ENCODE measurements around the gene ATOH8. TPM values are rescaled to one million over a fixed set of nuclear protein-coding genes. Genes with fewer than 3 reads are reported as not detected.

Gene ATOH8
- total RNA-seq, 6 experiments from 2014 or later: 34.4 to 53.0 (median 45.5) TPM

- H3K9me3 Mint-ChIP-seq: no peaks in the 10 kb centered on the region
- DNase-seq: peak; percentile 44
- no peaks in the 10 kb centered on the region for H3K36me3 Mint-ChIP-seq (ENCODE audit: low read depth)
- peaks cover 51% of the 10 kb centered on the region for H3K4me1 Mint-ChIP-seq (ENCODE audit: low read depth)
- peaks cover 5% of the 10 kb centered on the region for H3K27me3 Mint-ChIP-seq (ENCODE audit: insufficient read depth)
- TF ChIP-seq CTCF (IDR thresholded peaks at IDR 0.05): no peak
- peak overlapping the region; percentile 60 for H3K4me3 Mint-ChIP-seq
- H3K27ac Mint-ChIP-seq: peak overlapping the region; percentile 90
These were observed 57.6 kb downstream of the ATOH8 start for GRCh38 chr2:85811180-85812093.

GRCh38 chr2:85812094-85812735 lies 58.4 kb downstream of the ATOH8 start:
- no peaks in the 10 kb centered on the region for H3K9me3 Mint-ChIP-seq
- no peak overlapping the region for H3K4me3 Mint-ChIP-seq
- peak overlapping the region; percentile 90; the same call in 1 of the 2 replicates for H3K27ac Mint-ChIP-seq
- DNase-seq: no peak
- peaks cover 51% of the 10 kb centered on the region for H3K4me1 Mint-ChIP-seq (ENCODE audit: low read depth)
- no peaks in the 10 kb centered on the region for H3K36me3 Mint-ChIP-seq (ENCODE audit: low read depth)
- H3K27me3 Mint-ChIP-seq (ENCODE audit: insufficient read depth): peaks cover 5% of the 10 kb centered on the region
- no peak for TF ChIP-seq CTCF (IDR thresholded peaks at IDR 0.05)

GRCh38 chr2:85813211-85813981 lies 59.6 kb downstream of the ATOH8 start:
- no peak overlapping the region for H3K4me3 Mint-ChIP-seq
- H3K36me3 Mint-ChIP-seq (ENCODE audit: low read depth): no peaks in the 10 kb centered on the region
- H3K4me1 Mint-ChIP-seq (ENCODE audit: low read depth): peaks cover 51% of the 10 kb centered on the region
- no peak overlapping the region for H3K27ac Mint-ChIP-seq
- H3K27me3 Mint-ChIP-seq (ENCODE audit: insufficient read depth): peaks cover 5% of the 10 kb centered on the region
- DNase-seq: no peak
- TF ChIP-seq CTCF (IDR thresholded peaks at IDR 0.05): no peak
- no peaks in the 10 kb centered on the region for H3K9me3 Mint-ChIP-seq

- peak; percentile 82 for DNase-seq
- no peaks in the 10 kb centered on the region for H3K9me3 Mint-ChIP-seq
- peak; percentile 99 for TF ChIP-seq CTCF (IDR thresholded peaks at IDR 0.05)
- H3K27ac Mint-ChIP-seq: no peak overlapping the region
- peaks cover 9% of the 10 kb centered on the region for H3K27me3 Mint-ChIP-seq (ENCODE audit: insufficient read depth)
- no peaks in the 10 kb centered on the region for H3K36me3 Mint-ChIP-seq (ENCODE audit: low read depth)
- H3K4me1 Mint-ChIP-seq (ENCODE audit: low read depth): peaks cover 44% of the 10 kb centered on the region
- H3K4me3 Mint-ChIP-seq: no peak overlapping the region
These were observed 60.4 kb downstream of the ATOH8 start for GRCh38 chr2:85813982-85814801.
